NCI-H2171 (cell line): ENCODE measurements around the gene MAMLD1.

Experiments
- DNase-seq: peaks from one replicate; lab custom pipeline; 2025; lab: John Stamatoyannopoulos, UW

The MAMLD1 gene

GRCh38 chrX:150502979-150503897, 140.1 kb downstream of the MAMLD1 start:
- DNase-seq: no peak

- no peak for DNase-seq
These were observed 140.7 kb downstream of the MAMLD1 start for GRCh38 chrX:150503898-150504219.

GRCh38 chrX:150504397-150505182, 141.5 kb downstream of the MAMLD1 start:
- no peak for DNase-seq

GRCh38 chrX:150506020-150506419, 142.9 kb downstream of the MAMLD1 start:
- no peak for DNase-seq

GRCh38 chrX:150506486-150506885, 143.4 kb downstream of the MAMLD1 start:
- no peak for DNase-seq

- DNase-seq: no peak
These were observed 144.2 kb downstream of the MAMLD1 start for GRCh38 chrX:150507251-150507856.

GRCh38 chrX:150508018-150508417, 144.9 kb downstream of the MAMLD1 start:
- no peak for DNase-seq

- DNase-seq: no peak
These were observed 145.6 kb downstream of the MAMLD1 start for GRCh38 chrX:150508451-150509367.

- no peak for DNase-seq
These were observed 146.6 kb downstream of the MAMLD1 start for GRCh38 chrX:150509703-150510102.

- no peak for DNase-seq
These were observed 149.4 kb downstream of the MAMLD1 start for GRCh38 chrX:150512461-150512901.

- no peak for DNase-seq
These were observed 150.4 kb downstream of the MAMLD1 start for GRCh38 chrX:150513544-150513943.

GRCh38 chrX:150514462-150514861, 151.3 kb downstream of the MAMLD1 start:
- no peak for DNase-seq

GRCh38 chrX:150515801-150516200, 152.7 kb downstream of the MAMLD1 start:
- DNase-seq: no peak

GRCh38 chrX:150517303-150517910, 154.3 kb downstream of the MAMLD1 start:
- DNase-seq: no peak

GRCh38 chrX:150522494-150522893, 159.4 kb downstream of the MAMLD1 start:
- no peak for DNase-seq

- no peak for DNase-seq
These were observed 162.2 kb downstream of the MAMLD1 start for GRCh38 chrX:150525061-150525919.

- DNase-seq: no peak
These were observed 163.6 kb downstream of the MAMLD1 start for GRCh38 chrX:150526692-150527091.

GRCh38 chrX:150527108-150527507, 164.0 kb downstream of the MAMLD1 start:
- no peak for DNase-seq

GRCh38 chrX:150529587-150529986, 166.5 kb downstream of the MAMLD1 start:
- no peak for DNase-seq

GRCh38 chrX:150530821-150531220, 167.7 kb downstream of the MAMLD1 start:
- DNase-seq: no peak
